Lower lobe of right lung (tissue), 2 donors: Measurements from ENCODE around the gene DOK7. TPM values are rescaled to one million over a fixed set of nuclear protein-coding genes. Genes with fewer than 3 reads are reported as not detected.

Experiments used
- ATAC-seq, 2 donors: fragments of 200-7000 bp; cut with Tn5 transposase; one replicate each; pipeline ENCODE4 v1.9.1; 2020 to 2022; ENCODE audit warnings: mild to moderate bottlenecking in 2 of 2, moderate library complexity in 2 of 2
- DNase-seq: peaks from one replicate; pipeline ENCODE4 v3.0.0-alpha.2; 2020
- H3K27ac ChIP-seq: fragments of 200-600 bp; one replicate; pipeline ENCODE4 v1.8.0; 2022
- H3K27me3 ChIP-seq: fragments of 200-600 bp; one replicate; pipeline ENCODE4 v1.8.0; 2022; ENCODE audit warnings: low read depth
- H3K36me3 ChIP-seq: fragments of 200-600 bp; one replicate; pipeline ENCODE4 v1.8.0; 2022; ENCODE audit warnings: mild to moderate bottlenecking
- H3K4me1 ChIP-seq: fragments of 200-600 bp; one replicate; pipeline ENCODE4 v1.8.0; 2022
- H3K4me3 ChIP-seq: fragments of 200-600 bp; one replicate; pipeline ENCODE4 v1.8.0; 2022; ENCODE audit warnings: mild to moderate bottlenecking
- H3K9me3 ChIP-seq: fragments of 200-600 bp; one replicate; pipeline ENCODE4 v1.8.0; 2022
- intact Hi-C: fragments of 100-400 bp; cut with DNase I; formaldehyde crosslinking; loops from one replicate; pipeline ENCODE4 v1.11.0; 2022
- total RNA-seq: library from RNA; stranded (reverse); fragmentation: NEBNext Ultra II Directional; extraction: Animal tissue kit (Norgen Biotek cat#: 25700); gene quantifications from one replicate; pipeline ENCODE4 v1.2.1, GENCODE V29; 2021
- TF ChIP-seq, protein P1 (sequence below): fragments of 200-600 bp; IDR thresholded peaks from one replicate; pipeline ENCODE4 v1.8.0; 2022; ENCODE audit warnings: antibody characterized with exemption, mild to moderate bottlenecking
- donor health status: DM: no; HTN: yes; CAD: no; lungs with severe emphysema.

The DOK7 gene
- total RNA-seq, 1 donor from 2014 or later, result 4.0 TPM

DNA sequence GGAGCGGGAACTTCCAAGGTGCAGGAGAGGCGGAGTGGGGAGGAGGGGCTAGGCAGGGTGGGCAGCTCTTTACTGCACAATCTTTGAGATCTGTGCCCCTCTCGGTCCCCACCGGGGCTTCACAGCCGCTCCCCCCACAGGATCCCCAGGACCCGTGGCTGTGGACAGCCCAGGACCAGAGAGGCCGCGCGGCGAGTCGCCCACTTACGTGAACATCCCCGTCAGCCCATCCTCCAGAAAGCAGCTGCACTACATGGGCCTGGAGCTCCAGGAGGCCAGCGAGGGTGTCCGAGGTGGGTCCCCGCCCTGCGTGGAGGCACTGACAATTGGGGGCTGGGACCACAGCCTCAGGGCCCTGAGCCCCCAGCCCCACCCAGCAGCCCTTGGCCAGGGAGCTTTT, 37.0 kb downstream of the DOK7 start:
- no peaks in the 10 kb centered on the region for H3K4me1 ChIP-seq
- H3K4me3 ChIP-seq, result no peak overlapping the region
- TF ChIP-seq, protein P1, sequence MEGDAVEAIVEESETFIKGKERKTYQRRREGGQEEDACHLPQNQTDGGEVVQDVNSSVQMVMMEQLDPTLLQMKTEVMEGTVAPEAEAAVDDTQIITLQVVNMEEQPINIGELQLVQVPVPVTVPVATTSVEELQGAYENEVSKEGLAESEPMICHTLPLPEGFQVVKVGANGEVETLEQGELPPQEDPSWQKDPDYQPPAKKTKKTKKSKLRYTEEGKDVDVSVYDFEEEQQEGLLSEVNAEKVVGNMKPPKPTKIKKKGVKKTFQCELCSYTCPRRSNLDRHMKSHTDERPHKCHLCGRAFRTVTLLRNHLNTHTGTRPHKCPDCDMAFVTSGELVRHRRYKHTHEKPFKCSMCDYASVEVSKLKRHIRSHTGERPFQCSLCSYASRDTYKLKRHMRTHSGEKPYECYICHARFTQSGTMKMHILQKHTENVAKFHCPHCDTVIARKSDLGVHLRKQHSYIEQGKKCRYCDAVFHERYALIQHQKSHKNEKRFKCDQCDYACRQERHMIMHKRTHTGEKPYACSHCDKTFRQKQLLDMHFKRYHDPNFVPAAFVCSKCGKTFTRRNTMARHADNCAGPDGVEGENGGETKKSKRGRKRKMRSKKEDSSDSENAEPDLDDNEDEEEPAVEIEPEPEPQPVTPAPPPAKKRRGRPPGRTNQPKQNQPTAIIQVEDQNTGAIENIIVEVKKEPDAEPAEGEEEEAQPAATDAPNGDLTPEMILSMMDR, result no peak
- no peak overlapping the region for H3K27ac ChIP-seq
- peaks cover 25% of the 10 kb centered on the region for H3K36me3 ChIP-seq
- DNase-seq, result no peak
- H3K27me3 ChIP-seq, result peaks cover 10% of the 10 kb centered on the region
- no peaks in the 10 kb centered on the region for H3K9me3 ChIP-seq
- intact Hi-C loops, result no loop called here
- ATAC-seq, result no peak

DNA sequence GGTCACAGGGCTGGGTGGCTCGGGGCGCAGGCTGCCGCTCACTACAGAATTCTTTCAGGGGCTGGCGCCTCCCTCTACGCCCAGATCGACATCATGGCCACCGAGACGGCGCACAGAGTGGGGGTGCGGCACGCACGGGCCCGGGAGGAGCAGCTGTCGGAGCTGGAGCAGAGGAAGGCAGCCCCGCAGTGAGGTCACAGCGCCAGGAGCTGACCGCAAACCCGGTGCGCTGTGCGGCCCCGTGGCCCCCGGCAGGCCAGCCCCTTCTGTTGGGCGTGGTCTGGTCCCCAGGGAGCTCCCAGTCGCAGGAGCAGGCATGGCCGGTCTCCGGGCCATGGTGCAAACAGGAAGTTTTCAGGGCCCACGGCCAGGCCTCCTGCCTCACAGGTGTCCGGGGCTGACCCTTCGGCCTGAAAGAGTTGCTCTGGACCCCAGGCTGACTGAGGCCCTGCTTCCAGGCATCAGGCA, 37.6 kb downstream of the DOK7 start:
- no peak for DNase-seq
- Histone ChIP-seq H3K4me3 (no peak overlapping the region), H3K36me3 (peaks cover 31% of the 10 kb centered on the region), H3K9me3 (no peaks in the 10 kb centered on the region), H3K27me3 (peaks cover 6% of the 10 kb centered on the region), H3K4me1 (no peaks in the 10 kb centered on the region), H3K27ac (no peak overlapping the region)
- TF ChIP-seq, protein P1, result no peak
- no peak for ATAC-seq
- intact Hi-C loops, result no loop called here

DNA sequence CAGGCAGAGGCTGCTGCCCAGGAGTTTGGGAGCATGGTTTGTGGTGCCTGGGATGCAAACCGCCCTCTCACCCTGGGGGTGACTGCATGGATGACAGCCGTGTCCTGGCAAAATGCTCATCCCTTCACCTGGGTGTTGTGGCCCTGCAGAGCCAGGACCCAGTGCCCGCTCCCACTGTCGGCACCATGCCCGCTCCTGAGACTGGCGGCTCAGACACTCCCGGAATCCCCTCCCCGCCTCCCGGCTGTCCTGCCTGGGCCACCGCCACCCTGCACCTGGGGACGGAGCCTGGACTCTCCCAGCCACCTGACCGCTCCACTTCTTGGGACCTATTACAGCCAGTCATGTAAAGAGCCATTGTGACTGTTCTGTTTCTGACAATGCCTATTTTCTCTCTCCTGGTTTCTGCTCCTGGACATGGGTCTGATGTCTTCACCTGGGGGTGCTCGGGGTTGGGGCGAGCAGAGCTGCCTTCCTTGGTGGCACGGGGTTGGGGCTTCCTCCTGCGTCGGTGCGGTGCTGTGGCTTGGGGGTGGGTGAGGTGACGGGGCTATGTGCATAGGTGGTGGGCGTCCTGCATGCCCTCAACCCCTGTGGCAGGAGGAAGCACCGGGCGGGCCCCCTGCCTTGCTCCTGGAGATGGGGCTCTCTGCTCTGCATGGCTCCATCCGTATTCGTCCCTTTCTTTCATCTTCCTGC, 38.2 kb downstream of the DOK7 start:
- no peak overlapping the region for H3K4me3 ChIP-seq
- H3K27ac ChIP-seq, result no peak overlapping the region
- TF ChIP-seq, protein P1, result no peak
- ATAC-seq (no peak), DNase-seq (no peak)
- no peaks in the 10 kb centered on the region for H3K4me1 ChIP-seq
- no peaks in the 10 kb centered on the region for H3K27me3 ChIP-seq
- intact Hi-C loops, result no loop called here
- H3K9me3 ChIP-seq, result no peaks in the 10 kb centered on the region
- H3K36me3 ChIP-seq, result peaks cover 37% of the 10 kb centered on the region

DNA sequence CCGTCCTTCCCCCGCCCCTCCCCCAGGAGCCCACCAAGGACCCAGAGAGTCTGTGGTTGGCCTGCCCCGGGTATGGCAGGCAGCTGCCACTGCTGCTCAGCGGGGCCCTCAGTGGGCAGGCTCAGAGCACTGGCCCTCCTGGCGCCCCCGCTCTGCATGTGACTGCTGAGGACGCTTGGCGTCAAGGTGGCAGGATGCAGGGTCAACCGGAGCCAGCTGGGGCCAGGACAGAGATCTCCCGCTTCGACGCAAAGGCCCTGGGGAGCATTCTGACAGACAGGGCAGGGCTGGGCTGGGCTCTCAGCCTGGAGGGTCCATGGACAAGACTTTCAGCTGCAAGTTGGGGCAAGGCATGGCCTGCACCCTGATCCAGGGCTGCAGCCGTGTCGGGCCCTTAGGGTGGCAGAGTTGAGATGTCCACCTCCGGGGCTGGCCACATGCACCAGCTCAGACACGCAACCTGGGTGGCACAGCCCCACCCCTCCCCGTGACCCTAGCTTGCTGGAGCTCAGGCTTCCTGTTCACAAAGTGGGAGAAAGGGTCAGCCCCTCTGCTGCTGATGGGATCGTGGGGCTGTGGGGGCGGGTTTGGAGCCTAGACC, 38.8 kb downstream of the DOK7 start:
- intact Hi-C loops, result no loop called here
- DNase-seq (no peak), ATAC-seq (no peak)
- H3K27ac ChIP-seq, result no peak overlapping the region
- H3K27me3 ChIP-seq, result no peaks in the 10 kb centered on the region
- no peaks in the 10 kb centered on the region for H3K9me3 ChIP-seq
- no peaks in the 10 kb centered on the region for H3K4me1 ChIP-seq
- TF ChIP-seq, protein P1, result no peak
- no peak overlapping the region for H3K4me3 ChIP-seq
- peaks cover 44% of the 10 kb centered on the region for H3K36me3 ChIP-seq

DNA sequence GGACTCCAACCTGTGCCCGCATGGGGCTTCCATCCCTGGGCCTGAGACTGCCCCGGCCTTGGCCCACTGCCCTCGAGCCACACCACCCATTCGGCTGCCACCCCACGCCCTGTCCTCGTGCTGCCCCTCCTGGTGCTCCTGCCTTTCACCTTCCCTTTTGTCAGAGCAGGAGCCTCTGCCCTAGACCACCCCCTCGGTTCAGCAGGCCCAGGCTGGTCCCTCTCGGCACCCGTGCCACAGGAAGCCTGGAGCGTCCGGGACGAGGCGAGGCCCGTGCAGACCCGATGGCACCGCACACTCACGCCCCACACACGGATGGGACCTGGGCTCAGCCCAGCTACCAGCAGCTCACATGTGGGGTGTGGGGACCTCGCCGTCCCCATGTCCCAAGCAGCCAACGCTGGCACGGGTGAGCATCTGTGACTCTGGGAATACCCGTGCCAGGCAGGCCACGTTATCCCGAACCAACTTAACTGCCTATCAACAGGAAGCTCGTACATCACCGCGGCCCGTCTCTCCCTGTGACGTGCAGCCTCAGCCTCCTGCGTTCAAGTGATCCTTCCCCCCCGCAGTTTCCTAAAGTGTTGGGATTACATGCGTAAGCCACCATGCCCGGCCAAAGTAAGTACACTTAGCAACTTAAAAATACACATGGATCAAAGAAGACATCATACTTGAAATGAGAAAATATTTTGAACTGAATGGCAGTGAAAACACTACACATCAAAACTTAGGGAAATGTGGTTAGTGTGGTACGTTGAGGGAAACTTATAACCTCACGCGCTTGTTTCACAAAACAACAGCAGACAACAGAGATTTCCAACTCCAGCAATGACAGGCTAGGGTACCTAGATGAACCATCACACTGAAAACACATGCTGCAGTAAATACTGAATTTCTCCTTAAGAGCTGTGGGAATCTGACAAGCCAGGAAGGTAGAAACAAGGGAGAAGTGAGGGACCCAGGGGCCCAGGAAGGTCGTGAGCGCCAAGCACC, 40.1 kb downstream of the DOK7 start:
- Histone ChIP-seq H3K27me3 (no peaks in the 10 kb centered on the region), H3K9me3 (no peaks in the 10 kb centered on the region), H3K4me3 (no peak overlapping the region), H3K4me1 (no peaks in the 10 kb centered on the region), H3K36me3 (peaks cover 54% of the 10 kb centered on the region), H3K27ac (no peak overlapping the region)
- TF ChIP-seq, protein P1, result no peak
- intact Hi-C loops, result no loop called here
- ATAC-seq (peak in 1 of 2 donors; percentile 5), DNase-seq (no peak)
